Natural killer cell (primary cell): ENCODE measurements around the gene NOS1AP. TPM values are rescaled to one million over a fixed set of nuclear protein-coding genes. Genes with fewer than 3 reads are reported as not detected.

ENCODE experiments used
- ATAC-seq, 3 donors: fragments of 150-1000 bp in 2 of 3; fragments of 200-7000 bp in 1 of 3; cut with Tn5 transposase; 1 replicate in 1 of 3; 2 replicates in 2 of 3; pipeline ENCODE4 v1.10.0; 2021; ENCODE audit warnings: mild to moderate bottlenecking in 2 of 3, moderate library complexity in 2 of 3
- DNase-seq, 2 donors: peaks; one replicate each; pipeline versions ENCODE4 v3.0.0 to v3.0.0-alpha.2; 2013 to 2021; ENCODE audit warnings: mixed read lengths in 1 of 2
- H3K27ac ChIP-seq: one replicate; pipeline ENCODE4 v1.5.1; 2013; ENCODE audit warnings: mild to moderate bottlenecking, low read length
- H3K27me3 ChIP-seq: one replicate; pipeline ENCODE4 v1.6.1; 2013; ENCODE audit warnings: low read length; ENCODE audit not compliant: control insufficient read depth, insufficient read depth
- H3K36me3 ChIP-seq: one replicate; pipeline ENCODE4 v1.6.1; 2013; ENCODE audit warnings: low read length; ENCODE audit not compliant: control insufficient read depth, insufficient read depth
- H3K4me1 ChIP-seq: one replicate; pipeline ENCODE4 v1.6.1; 2013; ENCODE audit warnings: low read length; ENCODE audit not compliant: control insufficient read depth, insufficient read depth
- H3K4me3 ChIP-seq: one replicate; pipeline ENCODE4 v1.5.1; 2013; ENCODE audit warnings: low read length
- H3K9me3 ChIP-seq: one replicate; pipeline ENCODE4 v1.6.1; 2013; ENCODE audit warnings: low read length; ENCODE audit not compliant: control insufficient read depth, insufficient read depth
- H3K27ac Mint-ChIP-seq, 2 donors: one replicate each; pipeline ENCODE4 v1.8.0; 2022; ENCODE audit warnings: mild to moderate bottlenecking in 2 of 2, mixed read lengths in 2 of 2, moderate library complexity in 1 of 2
- H3K27me3 Mint-ChIP-seq, 2 donors: one replicate each; pipeline ENCODE4 v1.8.0; 2022; ENCODE audit warnings: low read depth in 2 of 2, mixed read lengths in 2 of 2
- H3K36me3 Mint-ChIP-seq: one replicate; pipeline ENCODE4 v1.8.0; 2022; ENCODE audit warnings: mixed read lengths
- H3K4me1 Mint-ChIP-seq, 2 donors: one replicate each; pipeline ENCODE4 v1.8.0; 2022; ENCODE audit warnings: mixed read lengths in 2 of 2
- H3K4me3 Mint-ChIP-seq: one replicate; pipeline ENCODE4 v1.8.0; 2022; ENCODE audit warnings: mild to moderate bottlenecking, moderate library complexity, mixed read lengths
- H3K9me3 Mint-ChIP-seq, 2 donors: one replicate each; pipeline ENCODE4 v1.8.0; 2022; ENCODE audit warnings: mixed read lengths in 2 of 2
- CTCF ChIP-seq: fragments of 200-600 bp; IDR thresholded peaks from one replicate; pipeline ENCODE4 v1.8.0; 2022; ENCODE audit warnings: antibody characterized with exemption
- WGBS: methylation state at CpG from one replicate; pipeline ENCODE4 v1.1.7; 2013; ENCODE audit warnings: missing lambda C conversion rate; ENCODE audit not compliant: insufficient coverage; 5-methylcytosine and 5-hydroxymethylcytosine counted together
- intact Hi-C: fragments of 100-400 bp; cut with micrococcal nuclease; formaldehyde crosslinking; loops from one replicate; pipeline ENCODE4 v1.14.2; 2022
- total RNA-seq, 4 donors: library from RNA; stranded (reverse); fragments of 120-200 nt in 1 of 4; gene quantifications; one replicate each; pipeline versions ENCODE4 v1.2.3 to v1.2.4, GENCODE V29; 2013 to 2022

NOS1AP gene
- total RNA-seq, 3 donors from 2014 or later (not counting 1 experiment from before 2014, with no cell fraction given): 0.09 to 0.20 TPM; not detected in 1

DNA sequence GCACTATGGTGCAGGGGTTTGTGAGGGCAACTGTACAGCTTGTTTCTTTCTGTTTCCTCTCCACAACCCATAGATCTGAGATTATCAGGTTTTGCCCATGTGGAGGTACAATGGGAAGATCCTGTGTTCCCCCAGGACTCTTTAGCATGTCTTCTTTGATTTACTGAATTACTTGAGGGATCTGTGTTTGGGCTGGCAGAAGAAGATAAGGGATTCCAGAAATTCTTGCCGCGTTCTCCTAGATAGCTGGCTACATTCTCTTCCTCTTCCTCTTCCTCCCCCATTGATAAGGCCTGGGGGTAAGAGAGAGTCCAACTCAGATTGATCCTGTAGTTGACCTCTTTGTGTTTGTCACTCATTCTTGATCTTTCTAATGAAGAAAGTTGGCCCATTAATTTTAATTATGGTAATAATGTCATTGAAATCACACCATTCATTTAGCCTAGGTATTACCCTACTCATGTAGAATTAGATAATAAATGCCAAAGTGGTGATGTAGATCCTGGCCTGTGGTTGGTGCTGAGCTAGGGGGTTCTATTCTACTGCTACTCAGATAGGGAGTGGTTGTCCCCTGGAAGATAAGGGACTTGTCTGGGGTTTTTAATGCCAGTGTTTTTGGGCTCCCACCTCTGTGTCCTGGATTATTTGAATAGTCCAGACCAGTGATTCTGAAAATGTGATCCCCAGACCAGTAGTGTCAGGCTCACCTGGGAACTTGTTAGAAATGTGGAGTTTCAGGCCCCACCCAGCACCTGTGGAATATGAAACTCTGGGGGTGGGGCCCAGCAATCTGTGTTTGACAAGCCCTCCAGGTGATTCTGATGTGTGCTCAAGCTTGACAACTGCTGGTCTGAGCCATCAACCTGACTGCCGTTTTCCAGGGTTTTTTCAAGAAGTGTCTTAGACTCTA, 122.2 kb downstream of the NOS1AP start:
- H3K4me1 ChIP-seq: no peaks in the 10 kb centered on the region
- H3K4me3 Mint-ChIP-seq: no peak overlapping the region
- H3K9me3 ChIP-seq: no peaks in the 10 kb centered on the region
- no peak overlapping the region for H3K4me3 ChIP-seq
- TF ChIP-seq CTCF: no peak
- no peak overlapping the region for H3K27ac ChIP-seq
- DNase-seq (no peak), ATAC-seq (no peak)
- intact Hi-C loops: no loop called here
- H3K36me3 ChIP-seq: no peaks in the 10 kb centered on the region
- peaks cover 7 to 11% of the 10 kb centered on the region in 2 donors for H3K27me3 Mint-ChIP-seq
- H3K4me1 Mint-ChIP-seq: no peaks in the 10 kb centered on the region
- H3K27ac Mint-ChIP-seq: no peak overlapping the region
- peaks cover 3% of the 10 kb centered on the region for H3K27me3 ChIP-seq
- H3K36me3 Mint-ChIP-seq: no peaks in the 10 kb centered on the region
- WGBS: 90% methylated on average over 1 of the region's 3 CpGs
- no peaks in the 10 kb centered on the region for H3K9me3 Mint-ChIP-seq

- DNase-seq: no peak
- no peak for ATAC-seq
- H3K9me3 ChIP-seq: no peaks in the 10 kb centered on the region
- H3K4me3 Mint-ChIP-seq: no peak overlapping the region
- intact Hi-C loops: no loop called here
- no peaks in the 10 kb centered on the region for H3K36me3 ChIP-seq
- H3K27ac ChIP-seq: no peak overlapping the region
- no peak for TF ChIP-seq CTCF
- H3K36me3 Mint-ChIP-seq: no peaks in the 10 kb centered on the region
- H3K27ac Mint-ChIP-seq: no peak overlapping the region
- no peaks in the 10 kb centered on the region for H3K9me3 Mint-ChIP-seq
- peaks cover 3% of the 10 kb centered on the region for H3K27me3 ChIP-seq
- no peak overlapping the region for H3K4me3 ChIP-seq
- H3K4me1 Mint-ChIP-seq: no peaks in the 10 kb centered on the region
- no peaks in the 10 kb centered on the region for H3K4me1 ChIP-seq
- peaks cover 7 to 11% of the 10 kb centered on the region in 2 donors for H3K27me3 Mint-ChIP-seq
These were observed 122.8 kb downstream of the NOS1AP start for GRCh38 chr1:162192306-162192678.

GRCh38 chr1:162192763-162193162, 123.3 kb downstream of the NOS1AP start:
- TF ChIP-seq CTCF: no peak
- H3K4me3 ChIP-seq: no peak overlapping the region
- H3K9me3 ChIP-seq: no peaks in the 10 kb centered on the region
- H3K36me3 ChIP-seq: no peaks in the 10 kb centered on the region
- no peaks in the 10 kb centered on the region for H3K4me1 ChIP-seq
- H3K36me3 Mint-ChIP-seq: no peaks in the 10 kb centered on the region
- ATAC-seq: no peak
- intact Hi-C loops: no loop called here
- no peak overlapping the region for H3K27ac Mint-ChIP-seq
- no peaks in the 10 kb centered on the region for H3K9me3 Mint-ChIP-seq
- H3K27ac ChIP-seq: no peak overlapping the region
- H3K27me3 ChIP-seq: peaks cover 3% of the 10 kb centered on the region
- H3K4me3 Mint-ChIP-seq: no peak overlapping the region
- H3K4me1 Mint-ChIP-seq: no peaks in the 10 kb centered on the region
- H3K27me3 Mint-ChIP-seq: peaks cover 7 to 11% of the 10 kb centered on the region in 2 donors
- WGBS: 100% methylated on average over 1 of the region's 1 CpG
- no peak for DNase-seq
